HG03442 (cell line): Measurements from ENCODE around the gene GPLD1.
A peak's percentile ranks its signal among the peaks of the same experiment; 100 is the strongest.

Experiments
- ATAC-seq: cut with Tn5 transposase; IDR thresholded peaks from one replicate; pipeline ENCODE4 v1.9.1; 2021; ENCODE audit warnings: mild to moderate bottlenecking, moderate library complexity; ENCODE audit not compliant: unreplicated experiment

The GPLD1 gene

DNA sequence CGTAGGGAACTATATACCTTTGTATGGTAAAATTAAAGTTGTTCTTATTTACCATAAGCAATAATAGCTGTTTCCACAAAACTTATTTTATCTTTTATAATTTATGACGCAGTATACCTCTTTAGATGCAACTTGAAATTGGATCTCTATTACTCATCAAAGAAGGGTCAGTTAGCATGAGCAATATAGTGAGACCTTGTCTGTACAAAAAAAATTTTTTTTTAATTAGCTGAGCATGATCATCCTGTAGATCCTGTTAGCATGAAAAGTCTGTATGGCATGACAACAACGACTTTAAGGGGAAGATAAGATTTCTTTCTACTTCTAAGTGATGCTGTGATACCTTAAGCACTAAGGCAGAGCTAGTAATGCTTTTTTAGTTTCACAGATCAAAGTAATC lies 11.3 kb upstream of the GPLD1 start:
- ATAC-seq, result no peak

DNA sequence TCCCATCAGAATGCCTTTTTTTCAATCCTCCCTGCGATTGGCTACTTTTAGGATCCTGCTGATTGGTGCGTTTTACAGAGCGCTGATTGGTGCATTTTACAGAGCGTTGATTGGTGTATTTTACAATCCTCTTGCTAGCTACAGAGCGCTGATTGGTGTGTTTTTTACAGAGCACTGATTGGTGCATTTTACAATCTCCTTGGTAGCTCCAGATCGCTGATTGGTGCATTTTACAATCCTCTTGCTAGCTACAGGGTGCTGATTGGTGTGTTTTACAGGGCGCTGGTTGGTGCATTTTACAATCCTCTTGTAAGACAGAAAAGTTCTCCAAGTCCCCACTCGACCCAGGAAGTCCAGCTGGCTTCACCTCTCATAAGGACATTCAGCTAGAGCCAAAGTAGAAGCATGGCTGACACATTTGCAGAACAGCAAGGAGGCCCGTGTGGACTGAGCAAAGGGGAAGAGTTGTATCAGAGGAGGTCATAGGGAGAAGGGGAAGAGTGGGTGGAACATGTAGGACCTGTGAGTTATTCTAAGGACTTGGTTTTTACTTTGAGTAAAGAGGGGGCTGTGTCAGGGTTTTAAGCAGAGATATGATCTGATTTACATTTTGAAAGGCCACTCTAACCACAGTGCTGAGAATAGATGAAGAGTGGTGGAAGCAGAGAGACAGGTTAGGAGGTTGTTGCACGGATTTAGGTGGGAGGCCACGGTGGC lies 8.0 kb upstream of the GPLD1 start:
- no peak for ATAC-seq

DNA sequence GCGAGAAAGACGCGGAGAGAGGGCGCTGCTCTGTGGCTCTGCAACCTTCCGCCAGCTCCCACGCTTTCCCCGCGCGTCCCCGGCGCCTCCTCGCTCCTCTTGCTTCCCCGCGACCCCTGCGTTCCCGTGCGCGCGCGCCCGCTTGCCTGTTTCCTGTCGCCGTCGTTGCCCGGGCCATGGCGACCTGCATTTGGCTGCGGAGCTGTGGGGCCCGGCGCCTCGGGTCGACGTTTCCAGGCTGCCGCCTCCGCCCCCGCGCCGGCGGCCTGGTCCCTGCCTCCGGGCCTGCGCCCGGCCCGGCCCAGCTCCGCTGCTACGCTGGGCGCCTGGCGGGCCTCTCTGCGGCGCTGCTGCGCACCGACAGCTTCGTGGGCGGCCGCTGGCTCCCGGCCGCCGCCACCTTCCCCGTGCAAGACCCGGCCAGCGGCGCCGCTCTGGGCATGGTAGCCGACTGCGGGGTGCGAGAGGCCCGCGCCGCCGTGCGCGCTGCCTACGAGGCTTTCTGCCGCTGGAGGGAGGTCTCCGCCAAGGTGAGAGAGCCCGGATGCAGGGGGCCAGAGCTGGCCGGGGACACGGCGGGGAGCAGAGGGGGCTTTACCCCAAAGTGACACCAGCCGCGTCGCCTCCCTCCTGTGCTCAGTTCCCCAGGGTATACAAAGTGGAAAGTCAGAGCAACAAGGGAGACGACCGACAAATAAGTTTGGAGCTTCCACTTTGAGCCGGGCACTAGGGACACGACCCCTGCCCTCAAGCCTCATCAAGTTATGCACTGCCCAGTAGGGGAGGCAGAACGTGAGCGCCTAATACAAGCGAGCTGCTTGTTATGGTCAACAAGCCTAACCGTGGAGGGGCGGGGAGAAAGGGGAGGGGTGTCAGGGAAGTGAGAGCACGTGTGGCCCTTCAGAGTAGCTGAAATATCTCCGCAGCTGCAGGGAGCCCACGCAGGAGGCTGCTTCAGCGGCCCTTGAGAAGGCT lies 5.7 kb upstream of the GPLD1 start, which contains the start of gene ALDH5A1:
TSS of gene ALDH5A1 (plus strand) at position 149 of the 975 bp plus-strand sequence. CDS start at position 177, 28 bp downstream.
- peak; percentile 66 for ATAC-seq

DNA sequence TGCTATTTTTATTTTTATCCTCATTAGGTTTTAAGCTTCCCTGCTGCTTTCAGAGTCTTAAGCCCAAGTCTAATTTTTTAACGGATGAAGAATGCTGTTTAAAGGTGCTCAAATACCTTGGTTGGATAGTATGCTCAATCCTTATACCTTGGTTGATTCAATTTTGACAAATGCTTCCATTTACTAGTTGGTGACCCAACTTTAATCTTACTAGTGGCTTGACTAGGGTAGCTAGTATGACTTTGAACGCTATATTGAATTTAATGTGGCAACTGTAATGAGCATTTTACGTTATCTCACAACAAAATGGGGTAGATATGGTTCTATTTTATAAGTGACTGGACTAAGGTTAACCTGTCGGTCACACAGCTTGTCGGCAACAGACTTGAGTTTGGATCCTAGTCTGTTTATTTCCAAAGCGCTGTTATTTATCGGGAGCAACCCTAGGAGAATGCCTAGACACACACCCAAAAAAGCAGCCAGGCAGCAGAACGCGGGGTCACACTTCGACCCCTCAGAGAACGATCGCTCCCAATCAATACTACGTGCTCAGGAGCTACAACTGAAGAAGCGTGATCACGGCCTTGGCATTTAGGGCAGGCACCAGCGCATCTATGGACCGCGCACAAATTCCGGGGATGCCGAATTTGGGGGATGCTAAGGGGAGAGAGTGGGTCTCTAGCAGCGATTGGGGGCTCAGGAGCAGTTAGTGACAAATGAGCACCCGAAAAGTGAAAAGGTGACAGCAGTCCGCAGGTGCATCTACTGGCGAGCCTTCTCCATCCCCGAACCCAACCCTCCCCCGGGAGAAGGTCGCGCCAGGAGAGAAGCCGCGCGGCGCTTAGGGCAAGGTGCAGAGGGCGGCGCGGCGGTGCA lies 4.8 kb upstream of the GPLD1 start:
- no peak for ATAC-seq

DNA sequence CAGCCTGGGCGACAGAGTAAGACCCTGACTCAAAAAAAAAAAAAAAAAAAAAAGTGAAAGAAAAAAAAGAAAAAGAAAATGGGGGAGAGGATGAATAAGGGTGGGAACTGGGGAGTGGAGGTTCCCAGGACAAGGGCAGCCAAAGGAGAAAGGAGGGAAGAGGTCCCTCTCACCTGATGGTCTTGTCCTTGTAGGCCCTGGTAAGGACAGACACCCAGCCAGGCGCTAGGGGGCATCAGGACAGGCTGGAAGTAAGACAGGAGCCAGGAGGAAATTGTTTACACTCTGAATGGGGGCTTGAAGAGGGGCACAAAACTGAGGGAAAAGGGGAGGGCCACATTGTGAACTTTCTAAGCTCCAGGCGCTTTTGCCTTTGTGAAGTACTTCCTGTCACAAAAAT lies 3.1 kb upstream of the GPLD1 start:
- ATAC-seq, result no peak

DNA sequence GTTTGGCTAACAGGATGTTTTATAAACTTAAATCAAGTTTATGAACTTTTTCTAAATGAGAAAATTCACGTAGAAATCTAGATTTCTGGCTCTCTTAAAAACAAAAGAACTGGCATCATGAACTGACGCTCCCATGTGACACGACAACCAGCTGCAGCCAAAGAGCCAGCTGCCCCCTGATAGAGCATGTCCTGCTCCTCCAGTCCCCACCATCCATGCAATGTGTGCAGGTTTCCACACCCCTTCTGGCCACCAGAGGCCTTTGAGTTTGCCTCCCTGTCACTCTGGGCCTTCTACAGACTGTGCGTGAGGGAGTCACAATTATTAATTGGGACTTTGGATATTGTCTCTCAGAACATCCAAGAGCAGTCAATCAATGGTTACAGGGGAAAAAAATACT lies 1.6 kb upstream of the GPLD1 start:
- ATAC-seq, result no peak

DNA sequence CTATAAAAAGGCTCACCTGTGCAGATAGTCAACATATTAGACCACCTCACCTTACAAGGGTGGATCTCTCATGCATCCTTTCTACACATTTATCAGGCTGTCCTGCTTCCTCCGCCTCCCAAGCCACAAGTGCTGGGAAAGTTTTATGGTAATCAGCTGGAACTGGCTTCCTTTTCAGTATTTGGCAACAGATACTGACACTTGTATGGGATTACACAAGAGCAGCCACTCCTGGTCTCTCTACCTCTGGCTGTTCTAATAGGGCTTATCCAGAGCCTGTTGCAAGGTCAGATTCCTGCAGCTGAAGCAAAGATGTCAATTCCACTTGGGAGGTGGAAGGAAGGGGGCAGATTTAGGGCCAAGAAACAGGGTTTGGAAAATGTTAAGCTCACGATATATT lies 503 bp upstream of the GPLD1 start:
- no peak for ATAC-seq

DNA sequence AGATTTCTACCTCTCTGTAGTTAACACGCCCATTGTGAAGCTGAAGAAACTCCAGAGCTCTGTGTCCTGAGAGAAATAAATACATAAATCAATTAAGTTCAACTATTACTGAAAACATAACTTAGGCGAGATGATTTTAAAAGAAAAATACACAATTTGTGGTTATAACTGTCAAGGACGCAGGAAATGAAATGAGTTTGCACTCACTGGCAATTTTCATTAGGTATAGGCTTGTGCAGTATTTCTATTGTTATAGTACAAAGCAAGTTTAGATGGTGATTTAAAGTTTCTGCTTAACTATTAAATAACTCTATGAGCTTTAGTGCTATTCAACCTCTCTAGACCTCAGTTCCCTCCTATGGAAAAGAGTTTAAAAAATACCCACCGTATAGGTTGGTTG lies 3.3 kb downstream of the GPLD1 start:
- no peak for ATAC-seq

DNA sequence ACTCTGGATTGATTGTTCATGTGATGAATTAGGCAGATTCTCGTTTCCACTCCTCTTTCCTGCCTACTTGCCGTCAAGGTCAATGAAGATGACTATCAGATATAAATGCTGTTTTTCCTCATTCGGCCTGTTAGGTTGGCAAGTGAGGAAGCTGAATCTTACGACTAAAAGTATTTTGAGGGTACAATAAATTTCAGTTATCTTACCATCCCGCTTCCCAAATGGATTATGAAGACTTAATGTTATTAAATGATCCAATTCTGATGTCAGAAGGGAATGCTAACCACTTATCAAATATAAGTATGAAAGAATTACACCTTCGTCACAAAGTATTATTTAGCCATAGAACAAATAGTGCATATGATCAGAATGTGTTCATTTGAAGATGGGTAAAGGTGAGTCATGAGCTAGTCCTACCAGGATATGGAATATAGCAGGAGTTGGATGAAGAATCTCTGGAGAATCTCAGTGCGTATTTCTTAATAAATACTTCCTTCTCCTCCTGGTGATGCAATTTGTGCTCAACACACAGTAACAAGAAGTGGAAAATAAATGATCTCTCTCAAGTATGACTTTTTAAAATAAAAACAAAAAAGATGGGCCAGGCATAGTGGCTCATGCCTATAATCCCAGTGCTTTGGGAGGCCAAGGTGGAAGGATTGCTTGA lies 4.6 kb downstream of the GPLD1 start:
- ATAC-seq, result no peak

DNA sequence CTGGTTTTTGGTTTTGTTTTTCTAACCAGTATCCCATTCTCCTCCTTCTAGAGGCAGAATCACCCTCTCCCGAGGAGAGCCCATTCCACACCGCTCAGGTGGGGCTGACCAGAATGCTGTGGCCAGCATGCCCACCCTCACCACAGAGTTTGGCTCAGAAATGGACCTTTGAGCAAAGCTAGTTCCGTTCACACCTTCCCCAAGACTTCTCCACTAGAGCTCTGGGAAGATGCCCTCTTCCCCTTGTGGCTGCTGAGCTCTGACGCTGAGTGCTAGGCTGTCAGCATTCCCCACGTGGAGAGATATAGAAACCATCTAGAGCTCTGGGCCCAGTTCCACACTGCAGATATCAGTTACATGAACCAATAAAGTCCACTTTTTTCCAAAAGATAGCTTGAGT lies 7.9 kb downstream of the GPLD1 start:
- no peak for ATAC-seq

DNA sequence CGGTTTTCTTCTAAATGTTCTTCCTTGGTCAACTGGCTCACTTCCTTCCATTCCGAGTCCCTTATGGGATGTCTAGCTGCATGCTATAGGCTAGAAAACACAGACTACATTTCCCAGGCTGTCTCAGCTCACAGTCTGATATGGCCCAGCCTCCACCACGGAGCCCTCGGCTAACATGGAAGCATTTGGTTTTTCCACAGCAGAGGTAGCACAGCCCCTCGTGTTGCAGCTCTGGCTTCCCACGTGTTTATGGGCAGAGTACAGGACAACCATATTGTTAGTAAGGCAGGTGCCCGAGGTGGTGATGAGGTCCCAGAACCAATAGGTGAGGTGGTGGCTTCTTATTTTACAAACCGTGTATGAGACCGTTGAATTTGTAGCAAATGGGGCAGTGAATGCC lies 8.7 kb downstream of the GPLD1 start:
- ATAC-seq, result no peak

DNA sequence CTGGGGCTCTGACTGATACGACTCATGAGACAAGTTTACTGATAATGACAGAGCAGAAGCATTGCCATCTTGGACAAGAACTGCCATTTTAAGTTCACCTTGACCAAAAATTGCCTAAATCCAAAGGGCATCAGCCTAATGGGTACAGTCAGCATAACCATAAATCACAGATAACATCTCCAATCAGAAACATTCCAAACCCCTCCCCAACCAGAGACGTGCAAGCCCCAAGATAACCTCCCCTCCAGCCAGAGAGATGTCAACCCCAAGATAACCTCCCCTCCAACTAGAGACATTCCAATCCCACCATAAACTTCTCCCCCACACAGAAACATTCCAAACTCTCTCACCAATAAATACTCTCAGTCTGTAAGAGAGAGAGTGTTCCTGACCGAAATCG lies 10.5 kb downstream of the GPLD1 start:
- no peak for ATAC-seq

DNA sequence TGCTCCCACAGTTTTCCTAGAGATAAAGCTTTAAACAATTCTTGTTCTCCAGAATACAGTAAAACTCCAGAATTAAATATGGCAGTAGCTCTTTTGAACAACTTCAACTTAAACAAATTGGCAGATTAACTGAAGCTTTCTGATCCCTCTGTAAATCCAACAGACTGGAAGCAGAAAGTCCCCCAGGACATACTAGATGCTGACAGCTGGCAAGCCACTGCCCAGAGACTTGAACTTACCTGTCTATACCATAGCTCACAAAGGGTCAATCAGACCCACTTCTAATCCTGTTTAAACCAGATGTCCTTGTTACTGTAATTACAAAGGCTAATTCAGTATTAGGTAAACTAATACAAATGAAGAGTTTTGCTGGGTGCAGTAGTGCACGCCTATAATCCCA lies 12.3 kb downstream of the GPLD1 start:
- no peak for ATAC-seq

DNA sequence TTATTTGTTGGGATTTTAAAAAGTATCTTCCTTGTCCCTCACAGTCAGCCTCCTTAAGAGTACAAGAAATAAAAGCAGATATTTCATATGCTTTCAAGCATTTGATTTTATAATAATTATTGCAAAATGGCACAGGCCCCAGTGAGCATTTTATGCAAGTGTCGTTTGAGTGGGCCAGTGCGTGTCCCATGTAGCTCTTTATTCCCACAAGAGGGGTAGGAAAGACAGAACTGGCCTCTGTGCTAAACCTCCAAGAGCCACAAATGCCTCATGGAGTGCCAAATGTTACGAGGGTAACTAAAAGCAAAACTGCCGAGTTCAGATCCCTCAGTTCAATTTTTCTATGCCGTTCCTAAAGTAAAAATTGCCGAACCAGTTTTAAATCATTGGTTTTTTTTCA lies 12.7 kb downstream of the GPLD1 start:
- ATAC-seq, result no peak

DNA sequence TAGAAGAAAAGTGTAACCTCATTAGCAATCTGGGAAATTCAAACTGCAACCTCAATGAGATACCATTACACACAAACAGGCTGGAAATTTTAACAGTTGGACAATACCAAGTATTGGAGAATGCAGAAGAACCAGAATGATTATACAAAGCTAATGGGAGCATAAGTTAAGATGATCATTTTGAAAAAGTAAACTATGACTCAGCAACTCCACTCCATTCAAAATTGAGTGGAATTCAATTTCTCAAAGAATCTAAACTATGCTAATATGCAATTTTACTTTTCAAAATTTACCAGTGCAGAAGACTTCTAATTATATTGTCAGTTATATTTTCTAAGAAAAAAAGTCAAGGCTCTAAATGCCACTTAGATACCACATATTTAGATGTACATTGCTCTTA lies 17.2 kb downstream of the GPLD1 start:
- no peak for ATAC-seq

DNA sequence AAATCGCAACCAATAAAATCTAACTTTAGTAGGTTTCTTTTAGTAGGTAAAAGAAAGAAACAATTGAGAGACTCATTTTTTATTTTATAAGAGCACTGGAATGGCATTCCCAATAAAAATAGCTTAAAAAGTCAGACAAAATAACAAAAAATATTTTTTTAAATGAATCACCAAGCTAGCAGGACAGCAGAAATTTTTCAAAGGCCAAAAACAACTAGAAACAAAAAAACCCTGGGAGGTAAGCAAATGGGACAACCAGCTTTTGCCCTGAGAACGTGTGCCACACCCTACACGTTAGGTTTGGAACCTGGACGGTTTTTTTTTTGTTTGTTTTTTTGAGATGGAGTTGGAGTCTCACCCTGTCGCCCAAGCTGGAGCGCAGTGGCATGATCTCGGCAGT lies 19.6 kb downstream of the GPLD1 start:
- no peak for ATAC-seq

DNA sequence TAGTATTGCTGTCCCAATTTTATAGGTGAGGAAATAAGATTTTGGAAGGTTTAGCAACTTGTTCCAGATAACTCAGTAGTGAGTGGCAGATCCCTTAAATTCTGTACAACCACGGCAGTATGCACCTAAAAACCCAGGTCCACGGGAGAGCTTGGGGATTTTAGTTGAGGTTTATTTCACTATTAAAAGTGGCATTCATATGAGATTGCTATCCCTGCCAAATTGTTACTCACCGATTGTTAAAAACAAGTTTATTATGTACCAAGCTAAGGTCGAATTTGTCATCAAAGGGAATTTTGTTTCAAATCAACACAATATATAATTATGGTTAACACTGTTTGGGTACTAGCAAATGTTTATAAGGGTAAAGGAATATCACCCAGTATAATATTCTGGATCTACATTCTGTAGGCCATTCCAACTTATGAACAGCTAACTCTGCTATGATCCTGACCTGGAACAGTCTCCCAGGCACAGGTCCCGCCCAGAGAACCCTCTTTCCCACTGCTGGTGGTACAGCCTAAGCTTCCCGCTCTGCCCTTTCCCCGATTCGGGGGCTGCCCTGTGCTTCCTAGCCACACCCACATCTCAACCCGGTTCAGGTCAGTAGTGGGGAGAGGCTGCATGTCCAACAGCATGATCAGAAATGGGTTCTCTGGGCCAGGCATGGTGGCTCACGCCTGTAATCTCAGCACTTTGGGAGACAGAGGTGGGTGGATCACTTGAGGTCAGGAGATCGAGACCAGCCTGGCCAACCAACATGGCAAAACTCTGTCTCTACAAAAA lies 24.9 kb downstream of the GPLD1 start:
- ATAC-seq, result no peak

DNA sequence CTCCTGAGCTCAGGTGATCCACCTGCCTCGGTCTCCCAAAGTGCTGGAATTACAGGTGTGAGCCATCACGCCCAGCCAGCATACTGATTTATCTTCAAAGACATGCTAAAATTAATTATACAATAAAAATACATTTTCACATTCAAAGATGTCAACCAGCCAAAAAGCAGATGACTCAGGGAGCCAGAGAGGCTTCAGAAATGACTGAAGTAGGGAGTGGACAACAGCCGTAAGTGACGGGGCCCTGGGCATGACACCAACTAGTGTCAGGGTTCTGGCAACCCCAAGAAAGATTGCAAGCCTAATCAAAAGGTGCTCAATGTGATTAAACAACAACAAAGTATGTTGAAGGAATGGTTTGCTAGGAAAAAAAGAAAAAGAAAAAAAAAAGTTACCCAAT lies 28.4 kb downstream of the GPLD1 start:
- no peak for ATAC-seq

DNA sequence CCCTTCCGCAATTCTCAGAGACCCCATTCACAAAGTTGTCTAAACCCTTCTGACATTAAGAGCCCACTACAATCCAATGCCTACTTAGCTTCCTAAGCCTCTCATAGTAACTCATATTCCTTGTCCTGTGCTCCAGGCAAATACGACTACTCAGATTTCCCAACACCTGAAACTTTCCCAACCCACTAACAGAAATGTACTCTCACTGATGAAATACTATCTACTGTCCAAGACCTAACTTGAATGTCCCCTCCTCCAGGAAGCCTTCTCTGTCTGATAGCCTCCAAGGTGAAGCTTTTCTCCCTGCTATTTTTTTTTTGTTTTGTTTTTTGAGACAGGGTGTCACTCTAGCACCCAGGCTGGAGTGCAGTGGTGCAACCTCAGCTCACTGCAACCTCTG lies 30.4 kb downstream of the GPLD1 start:
- ATAC-seq, result no peak

DNA sequence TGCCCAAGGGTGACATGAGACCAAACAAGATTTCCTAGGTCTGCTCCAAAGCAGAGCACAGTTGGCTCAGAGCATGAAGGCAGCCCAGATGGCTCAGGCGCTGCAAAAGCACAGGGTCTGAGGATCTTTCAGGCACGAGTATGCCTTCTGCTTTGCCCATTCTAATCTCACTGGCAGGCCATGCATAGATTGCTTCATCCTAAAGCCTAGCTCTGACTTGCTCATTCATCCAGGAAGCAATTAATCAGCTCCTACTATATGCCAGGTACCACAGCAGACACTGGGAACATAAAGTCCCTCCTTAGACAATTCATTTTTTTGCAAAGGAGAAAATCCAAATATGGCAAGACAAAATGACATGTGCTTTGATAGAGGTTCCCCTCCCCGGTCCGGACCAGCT lies 31.2 kb downstream of the GPLD1 start:
- no peak for ATAC-seq
